Measurements from ENCODE around the gene TLR4.

Gene TLR4

GRCh38 chr9:117704024-117704575 is at the start of gene TLR4:
Gene TLR4 (plus strand): TSS chr9:117704403. CDS start chr9:117704473, 70 bp downstream.
- peak; percentile 60 for DNase-seq (ENCODE audit: low spot score)

- DNase-seq (ENCODE audit: low spot score), result no peak
Measured at GRCh38 chr9:117656002-117656401, 48.2 kb upstream of the TLR4 start.

GRCh38 chr9:117662651-117663050 is 41.6 kb upstream of the TLR4 start:
- DNase-seq (ENCODE audit: low spot score), result no peak

GRCh38 chr9:117664419-117664818 is 39.8 kb upstream of the TLR4 start:
- DNase-seq (ENCODE audit: low spot score), result no peak

- DNase-seq (ENCODE audit: low spot score), result no peak
Measured at GRCh38 chr9:117665601-117666385, 38.4 kb upstream of the TLR4 start.

GRCh38 chr9:117671468-117671867 is 32.7 kb upstream of the TLR4 start:
- DNase-seq (ENCODE audit: low spot score), result no peak

- DNase-seq (ENCODE audit: low spot score), result peak; percentile 58
Measured at GRCh38 chr9:117672369-117672768, 31.8 kb upstream of the TLR4 start.

- no peak for DNase-seq (ENCODE audit: low spot score)
Measured at GRCh38 chr9:117677572-117677971, 26.6 kb upstream of the TLR4 start.

GRCh38 chr9:117678871-117679270 is 25.3 kb upstream of the TLR4 start:
- DNase-seq (ENCODE audit: low spot score), result no peak

GRCh38 chr9:117679416-117679815 is 24.8 kb upstream of the TLR4 start:
- DNase-seq (ENCODE audit: low spot score), result no peak

GRCh38 chr9:117681888-117682287 is 22.3 kb upstream of the TLR4 start:
- no peak for DNase-seq (ENCODE audit: low spot score)

GRCh38 chr9:117682955-117683710 is 21.1 kb upstream of the TLR4 start:
- DNase-seq (ENCODE audit: low spot score), result no peak

GRCh38 chr9:117687532-117687931 is 16.7 kb upstream of the TLR4 start:
- no peak for DNase-seq (ENCODE audit: low spot score)

- DNase-seq (ENCODE audit: low spot score), result no peak
Measured at GRCh38 chr9:117691367-117691766, 12.8 kb upstream of the TLR4 start.

- no peak for DNase-seq (ENCODE audit: low spot score)
Measured at GRCh38 chr9:117696154-117696553, 8.0 kb upstream of the TLR4 start.

GRCh38 chr9:117697046-117697445 is 7.2 kb upstream of the TLR4 start:
- no peak for DNase-seq (ENCODE audit: low spot score)

- DNase-seq (ENCODE audit: low spot score), result no peak
Measured at GRCh38 chr9:117703537-117703936, 666 bp upstream of the TLR4 start.

GRCh38 chr9:117704597-117704996 is 394 bp downstream of the TLR4 start:
- DNase-seq (ENCODE audit: low spot score), result no peak

- DNase-seq (ENCODE audit: low spot score), result no peak
Measured at GRCh38 chr9:117705386-117705785, 1.2 kb downstream of the TLR4 start.

GRCh38 chr9:117706421-117707116 is 2.4 kb downstream of the TLR4 start:
- no peak for DNase-seq (ENCODE audit: low spot score)

GRCh38 chr9:117707561-117707960 is 3.4 kb downstream of the TLR4 start:
- no peak for DNase-seq (ENCODE audit: low spot score)

- no peak for DNase-seq (ENCODE audit: low spot score)
Measured at GRCh38 chr9:117709936-117710335, 5.7 kb downstream of the TLR4 start.

- DNase-seq (ENCODE audit: low spot score), result no peak
Measured at GRCh38 chr9:117714282-117714681, 10.1 kb downstream of the TLR4 start.
